OCI-LY3 (cell line): ENCODE results near the gene SCAND1.

Experiments
- H2AFZ ChIP-seq: fragments of 200-600, 300-600 bp; shearing (Covaris generic); 2 replicates; pipeline ENCODE4 v1.6.0; 2014; ENCODE audit warnings: antibody characterized with exemption, low read depth, low read length
- H3K27ac ChIP-seq: fragments of 200-600, 300-600 bp; sonication (generic); 2 replicates; pipeline ENCODE4 v1.5.1; 2014; ENCODE audit warnings: mild to moderate bottlenecking, low read length, moderate library complexity, mixed read lengths
- H3K27me3 ChIP-seq: fragments of 200-600, 300-600 bp; sonication (generic); 2 replicates; pipeline ENCODE4 v1.6.1; 2014; ENCODE audit warnings: low read depth, low read length, mixed read lengths
- H3K36me3 ChIP-seq: fragments of 200-600, 300-600 bp; sonication (generic); replicated peaks from 2 replicates; pipeline ENCODE3; 2014; ENCODE audit warnings: low read depth, low read length, mixed read lengths
- H3K4me1 ChIP-seq: fragments of 300-600, 200-600 bp; sonication (generic); 2 replicates; pipeline ENCODE4 v1.6.1; 2014; ENCODE audit warnings: low read length, mixed read lengths
- H3K4me2 ChIP-seq: fragments of 200-600, 300-600 bp; sonication (generic); 2 replicates; pipeline ENCODE4 v1.6.1; 2014; ENCODE audit warnings: low read length, mixed read lengths
- H3K4me3 ChIP-seq: fragments of 300-600, 200-600 bp; sonication (generic); 2 replicates; pipeline ENCODE4 v1.5.1; 2014; ENCODE audit warnings: antibody characterized with exemption, mild to moderate bottlenecking, low read length, moderate library complexity
- H3K79me2 ChIP-seq: fragments of 300-600, 200-600 bp; shearing (Covaris generic); 2 replicates; pipeline ENCODE4 v1.6.1; 2014; ENCODE audit warnings: mild to moderate bottlenecking, low read length, mixed read lengths
- H3K9ac ChIP-seq: fragments of 300-600, 200-600 bp; shearing (Covaris generic); 2 replicates; pipeline ENCODE4 v1.6.0; 2014; ENCODE audit warnings: mild to moderate bottlenecking, low read length, moderate library complexity
- H3K9me3 ChIP-seq: fragments of 200-600, 300-600 bp; shearing (Covaris generic); 2 replicates; pipeline ENCODE4 v1.6.1; 2014; ENCODE audit warnings: low read length, mixed read lengths; ENCODE audit not compliant: insufficient read depth
- H4K20me1 ChIP-seq: fragments of 200-600, 300-600 bp; sonication (generic); 2 replicates; pipeline ENCODE4 v1.6.1; 2016; ENCODE audit warnings: low read length, mixed read lengths; ENCODE audit not compliant: insufficient read depth
- CTCF ChIP-seq: fragments of 200-600, 300-600 bp; sonication (generic); IDR thresholded peaks from 2 replicates; pipeline ENCODE4 v1.5.1; 2014; ENCODE audit warnings: antibody characterized with exemption, low read length, low read depth
- EZH2phosphoT487 ChIP-seq: fragments of 200-600 bp; shearing (Covaris generic); IDR thresholded peaks from 2 replicates; pipeline ENCODE4 v1.6.1; 2018; ENCODE audit warnings: antibody characterized with exemption, mixed run types, low read depth

Gene SCAND1

GRCh38 chr20:35941620-35942019 lies 12.7 kb downstream of the SCAND1 start:
- peaks cover 15% of the 10 kb centered on the region for H3K36me3 ChIP-seq
- no peak overlapping the region for H3K9ac ChIP-seq
- TF ChIP-seq EZH2phosphoT487 (no peak), CTCF (no peak)
- H3K4me2 ChIP-seq = no peak overlapping the region
- H3K4me1 ChIP-seq = no peaks in the 10 kb centered on the region
- H2AFZ ChIP-seq = no peak overlapping the region
- H4K20me1 ChIP-seq = 0 out of 2 replicates have a peak, but pooled peaks cover 4% of the 10 kb centered on the region
- no peaks in the 10 kb centered on the region for H3K9me3 ChIP-seq
- no peaks in the 10 kb centered on the region for H3K27me3 ChIP-seq
- no peak overlapping the region for H3K4me3 ChIP-seq
- no peak overlapping the region for H3K27ac ChIP-seq
- no peaks in the 10 kb centered on the region for H3K79me2 ChIP-seq

GRCh38 chr20:35939264-35939663 lies 15.0 kb downstream of the SCAND1 start:
- Histone ChIP-seq H3K36me3 (peaks cover 10% of the 10 kb centered on the region), H3K4me3 (no peak overlapping the region), H4K20me1 (0 out of 2 replicates have a peak, but pooled peaks cover 4% of the 10 kb centered on the region), H3K79me2 (no peaks in the 10 kb centered on the region), H3K4me2 (no peak overlapping the region), H3K9me3 (no peaks in the 10 kb centered on the region), H3K27ac (no peak overlapping the region), H3K9ac (no peak overlapping the region), H3K4me1 (no peaks in the 10 kb centered on the region), H2AFZ (no peak overlapping the region), H3K27me3 (no peaks in the 10 kb centered on the region)
- no peak for TF ChIP-seq EZH2phosphoT487
- no peak for TF ChIP-seq CTCF

- Histone ChIP-seq H4K20me1 (no peaks in the 10 kb centered on the region), H3K36me3 (peaks cover 12% of the 10 kb centered on the region), H3K4me2 (no peak overlapping the region), H3K27me3 (no peaks in the 10 kb centered on the region), H3K9ac (no peak overlapping the region), H3K9me3 (no peaks in the 10 kb centered on the region), H3K27ac (no peak overlapping the region), H3K4me1 (no peaks in the 10 kb centered on the region), H2AFZ (no peak overlapping the region), H3K4me3 (no peak overlapping the region), H3K79me2 (no peaks in the 10 kb centered on the region)
- TF ChIP-seq EZH2phosphoT487 (no peak), CTCF (no peak)
These were observed 20.3 kb downstream of the SCAND1 start for GRCh38 chr20:35934050-35934449.

- Histone ChIP-seq H3K27me3 (no peaks in the 10 kb centered on the region), H3K36me3 (peaks cover 26% of the 10 kb centered on the region)
These were observed 25.0 kb downstream of the SCAND1 start for GRCh38 chr20:35929301-35929700.

More at GRCh38 chr20:35929301-35929700, 25.0 kb downstream of the SCAND1 start:
- Histone ChIP-seq H4K20me1 (no peaks in the 10 kb centered on the region), H3K27ac (no peak overlapping the region), H3K9me3 (no peaks in the 10 kb centered on the region), H2AFZ (no peak overlapping the region), H3K4me3 (no peak overlapping the region), H3K4me1 (no peaks in the 10 kb centered on the region), H3K4me2 (no peak overlapping the region), H3K79me2 (no peaks in the 10 kb centered on the region), H3K9ac (no peak overlapping the region)
- no peak for TF ChIP-seq EZH2phosphoT487
- no peak for TF ChIP-seq CTCF
